Erythroblast (primary cell): Measurements from ENCODE around the gene FBLN2.
A peak's percentile ranks its signal among the peaks of the same experiment; 100 is the strongest.

ENCODE experiments used
- DNase-seq, 2 experiments: peaks; one replicate each; lab custom pipeline; 2025; lab: John Stamatoyannopoulos, UW
- GATA1 ChIP-seq: IDR thresholded peaks from 2 replicates; pipeline ENCODE4 v1.6.1; 2011; ENCODE audit warnings: low read depth, mild to moderate bottlenecking, control low read depth, low read length, moderate library complexity
- POLR2A ChIP-seq: IDR thresholded peaks from 2 replicates; pipeline ENCODE4 v1.6.1; 2011; ENCODE audit warnings: mild to moderate bottlenecking, low read length

The FBLN2 gene

GRCh38 chr3:13629644-13630043, 80.7 kb downstream of the FBLN2 start:
- no peak for TF ChIP-seq GATA1
- TF ChIP-seq POLR2A: no peak
- DNase-seq: no peak

- DNase-seq: no peak
- TF ChIP-seq POLR2A: no peak
- no peak for TF ChIP-seq GATA1
Measured at GRCh38 chr3:13631256-13631655, 82.3 kb downstream of the FBLN2 start.

GRCh38 chr3:13633176-13633575, 84.3 kb downstream of the FBLN2 start:
- TF ChIP-seq GATA1 (no peak), POLR2A (no peak)

GRCh38 chr3:13634151-13634550, 85.2 kb downstream of the FBLN2 start:
- TF ChIP-seq POLR2A (no peak), GATA1 (no peak)
- DNase-seq: no peak

More at GRCh38 chr3:13633176-13633575, 84.3 kb downstream of the FBLN2 start:
- DNase-seq: no peak

- no peak for TF ChIP-seq GATA1
- TF ChIP-seq POLR2A: no peak
- DNase-seq: no peak
Measured at GRCh38 chr3:13634615-13635014, 85.7 kb downstream of the FBLN2 start.

GRCh38 chr3:13636186-13636585, 87.3 kb downstream of the FBLN2 start:
- no peak for DNase-seq
- TF ChIP-seq POLR2A (no peak), GATA1 (no peak)

- TF ChIP-seq GATA1 (no peak), POLR2A (no peak)
- no peak for DNase-seq
Measured at GRCh38 chr3:13636874-13637273, 87.9 kb downstream of the FBLN2 start.

GRCh38 chr3:13637311-13637891, 88.5 kb downstream of the FBLN2 start:
- TF ChIP-seq GATA1 (no peak), POLR2A (no peak)
- no peak for DNase-seq

GRCh38 chr3:13637953-13638352, 89.0 kb downstream of the FBLN2 start:
- no peak for DNase-seq
- TF ChIP-seq GATA1 (no peak), POLR2A (no peak)

- TF ChIP-seq POLR2A (no peak), GATA1 (no peak)
- DNase-seq: no peak
Measured at GRCh38 chr3:13638927-13639326, 90.0 kb downstream of the FBLN2 start.

- no peak for DNase-seq
- TF ChIP-seq POLR2A (no peak), GATA1 (no peak)
Measured at GRCh38 chr3:13642597-13642996, 93.7 kb downstream of the FBLN2 start.

- TF ChIP-seq GATA1 (no peak), POLR2A (no peak)
- DNase-seq: peak in 1 of 2 experiments; percentile 16
Measured at GRCh38 chr3:13644341-13645117, 95.6 kb downstream of the FBLN2 start.

- TF ChIP-seq GATA1 (no peak), POLR2A (no peak)
- peak; percentile 18 to 26 for DNase-seq
Measured at GRCh38 chr3:13645801-13646637, 97.1 kb downstream of the FBLN2 start.
